ENCODE measurements around the gene XPR1. TPM values are rescaled to one million over a fixed set of nuclear protein-coding genes. Genes with fewer than 3 reads are reported as not detected.

Gene XPR1
- total RNA-seq (10 to 100 TPM in 3 of 5 donors, 1 to 10 TPM in 2; 3.5 to 27.0 (median 10.3) TPM), polyA plus RNA-seq (1 to 10 TPM in 2 of 3 donors, under 1 TPM in 1; 0.92 to 3.4 (median 1.7) TPM)
- long read RNA-seq, donor 1, full-length matches to known transcripts = 2 of 2 reads
- long read RNA-seq, donor 1, partial matches to known transcripts = 0 of 2 reads
- long read RNA-seq, donor 1, other reads (novel, unspliced or antisense) = 0 of 2 reads
- long read RNA-seq, donor 2, full-length matches to known transcripts = 3 of 3 reads
- long read RNA-seq, donor 2, partial matches to known transcripts = 0 of 3 reads
- long read RNA-seq, donor 2, other reads (novel, unspliced or antisense) = 0 of 3 reads
- long read RNA-seq, donor 3 = 0 reads
- long read RNA-seq, donor 4 = 0 reads
- long read RNA-seq, donor 5, full-length matches to known transcripts = 1 of 1 reads
- long read RNA-seq, donor 5, partial matches to known transcripts = 0 of 1 reads
- long read RNA-seq, donor 5, other reads (novel, unspliced or antisense) = 0 of 1 reads
- long read RNA-seq, donor 6 = 0 reads
- long read RNA-seq, donor 7, full-length matches to known transcripts = 1 of 1 reads
- long read RNA-seq, donor 7, partial matches to known transcripts = 0 of 1 reads
- long read RNA-seq, donor 7, other reads (novel, unspliced or antisense) = 0 of 1 reads
- long read RNA-seq, donor 8, full-length matches to known transcripts = 4 of 4 reads
- long read RNA-seq, donor 8, partial matches to known transcripts = 0 of 4 reads
- long read RNA-seq, donor 8, other reads (novel, unspliced or antisense) = 0 of 4 reads
- long read RNA-seq, donor 9, full-length matches to known transcripts = 1 of 1 reads
- long read RNA-seq, donor 9, partial matches to known transcripts = 0 of 1 reads
- long read RNA-seq, donor 9, other reads (novel, unspliced or antisense) = 0 of 1 reads
- long read RNA-seq, donor 10, full-length matches to known transcripts = 3 of 3 reads
- long read RNA-seq, donor 10, partial matches to known transcripts = 0 of 3 reads
- long read RNA-seq, donor 10, other reads (novel, unspliced or antisense) = 0 of 3 reads

- Histone ChIP-seq H3K27me3 (no peaks in the 10 kb centered on the region), H3K4me1 (peaks cover 0 to 43% (median 25%) of the 10 kb centered on the region in 4 donors), H3K36me3 (no peaks in the 10 kb centered on the region), H3K4me3 (peak within 1 kb of the TSS; percentile 86 to 96 (median 90)), H3K27ac (peak within 1 kb of the TSS; percentile 92 to 95 (median 94)), H3K9me3 (no peaks in the 10 kb centered on the region)
- TF ChIP-seq POLR2A (IDR thresholded peaks at IDR 0.05) (peak in 2 of 4 donors; percentile 17 to 89), POLR2AphosphoS5 (IDR thresholded peaks at IDR 0.05) (peak; percentile 64 to 79 (median 78)), EP300 (IDR thresholded peaks at IDR 0.05) (no peak), CTCF (IDR thresholded peaks at IDR 0.05) (peak in 4 of 7 experiments; percentile 15 to 31 (median 25))
- intact Hi-C loops (cut with DNase I; ENCODE audit: low total_unique reads) = no loop called here
- peak; percentile 98 to 99 for DNase-seq
- WGBS, 5 donors = 0 to 1% (median 0%) methylated on average over 21 to 41 of the region's 41 CpGs
These were observed at the start of gene XPR1 for GRCh38 chr1:180631766-180632325. Gene XPR1, plus strand, starts transcription at chr1:180632022. Its CDS starts 180 bp downstream, at chr1:180632202.

GRCh38 chr1:180584869-180585268, 47.0 kb upstream of the XPR1 start:
- 87 to 96% (median 91%) methylated on average over 8 of the region's 8 CpGs for WGBS, 5 donors
- Histone ChIP-seq H3K27me3 (no peaks in the 10 kb centered on the region), H3K36me3 (no peaks in the 10 kb centered on the region), H3K4me3 (no peak overlapping the region), H3K27ac (no peak overlapping the region), H3K9me3 (peaks cover 0 to 12% (median 5%) of the 10 kb centered on the region in 4 donors), H3K4me1 (peaks cover 0 to 19% (median 7%) of the 10 kb centered on the region in 4 donors)
- no peak for DNase-seq
- TF ChIP-seq POLR2A (IDR thresholded peaks at IDR 0.05) (no peak), EP300 (IDR thresholded peaks at IDR 0.05) (no peak), POLR2AphosphoS5 (IDR thresholded peaks at IDR 0.05) (no peak), CTCF (IDR thresholded peaks at IDR 0.05) (no peak)
- intact Hi-C loops (cut with DNase I; ENCODE audit: low total_unique reads) = no loop called here

GRCh38 chr1:180585994-180586359, 45.8 kb upstream of the XPR1 start:
- H3K27ac ChIP-seq = no peak overlapping the region
- no peak for TF ChIP-seq POLR2A (IDR thresholded peaks at IDR 0.05)
- no peak for TF ChIP-seq POLR2AphosphoS5 (IDR thresholded peaks at IDR 0.05)
- no peak for TF ChIP-seq EP300 (IDR thresholded peaks at IDR 0.05)
- TF ChIP-seq CTCF (IDR thresholded peaks at IDR 0.05) = no peak
- H3K4me1 ChIP-seq = peaks cover 0 to 19% (median 4%) of the 10 kb centered on the region in 4 donors
- 85 to 95% (median 91%) methylated on average over 4 of the region's 4 CpGs for WGBS, 5 donors
- peaks cover 0 to 12% (median 5%) of the 10 kb centered on the region in 4 donors for H3K9me3 ChIP-seq
- no peak for DNase-seq
- intact Hi-C loops (cut with DNase I; ENCODE audit: low total_unique reads) = no loop called here
- H3K27me3 ChIP-seq = no peaks in the 10 kb centered on the region
- H3K4me3 ChIP-seq = no peak overlapping the region
- no peaks in the 10 kb centered on the region for H3K36me3 ChIP-seq
